Fibroblast of skin of left quadriceps (primary cell): Measurements from ENCODE around the gene CCNYL1.
"Not testable (repeated sequence)": the region's sequence is repeated elsewhere in the genome, so short reads cannot be mapped to it uniquely, and the experiment has no call there.

Source experiments
- DNase-seq, 2 experiments: peaks; one replicate each; pipeline ENCODE4 v3.0.0-alpha.2; 2013; ENCODE audit warnings: low read depth in 2 of 2

Gene CCNYL1

GRCh38 chr2:207710814-207711740 is at the start of gene CCNYL1:
Gene CCNYL1 (plus strand): TSS chr2:207711640. CDS start chr2:207711897, 257 bp downstream.
- DNase-seq, result peak; percentile 98

DNA sequence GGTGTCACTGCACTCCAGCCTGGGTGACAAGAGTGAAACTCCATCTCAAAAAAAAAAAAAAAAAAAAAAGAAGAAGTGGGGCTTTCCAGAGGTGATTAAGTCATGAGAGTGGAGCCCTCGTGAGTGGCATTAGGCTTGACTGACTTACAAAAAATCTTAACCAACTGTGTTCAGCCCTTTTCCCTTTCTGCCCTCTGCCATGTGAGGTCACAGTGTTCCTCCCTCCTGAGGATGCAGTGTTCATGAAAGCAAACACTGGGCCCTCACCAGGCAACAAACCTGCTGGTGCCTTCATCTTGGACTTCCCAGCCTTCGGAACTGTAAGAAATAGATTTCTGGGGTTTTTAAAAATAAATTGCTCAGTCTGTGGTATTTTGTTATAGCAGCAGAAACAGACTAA is 49.2 kb upstream of the CCNYL1 start:
- no peak for DNase-seq

- no peak for DNase-seq
These were observed 47.4 kb upstream of the CCNYL1 start for GRCh38 chr2:207663870-207664545.

- DNase-seq, result no peak
These were observed 40.6 kb upstream of the CCNYL1 start for GRCh38 chr2:207670887-207671286.

DNA sequence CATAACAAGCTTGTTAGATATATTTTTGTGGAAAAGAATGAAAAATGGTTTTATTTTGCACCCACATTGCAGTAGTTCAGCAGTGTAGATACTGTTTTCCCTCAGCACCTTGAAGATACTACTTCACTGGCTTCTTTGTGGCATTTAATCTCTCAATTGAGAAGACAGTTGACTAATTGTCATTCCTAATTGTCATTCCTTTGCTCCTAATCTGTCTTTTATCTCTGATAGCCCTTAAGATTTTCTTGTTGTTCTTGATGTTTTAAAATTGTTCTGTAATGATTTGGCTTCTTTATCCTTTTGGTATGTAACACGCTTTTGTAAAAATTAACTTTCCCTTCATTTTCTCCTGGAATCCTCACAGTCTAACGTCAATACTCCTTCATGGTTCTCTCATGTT is 38.0 kb upstream of the CCNYL1 start:
- no peak for DNase-seq

DNA sequence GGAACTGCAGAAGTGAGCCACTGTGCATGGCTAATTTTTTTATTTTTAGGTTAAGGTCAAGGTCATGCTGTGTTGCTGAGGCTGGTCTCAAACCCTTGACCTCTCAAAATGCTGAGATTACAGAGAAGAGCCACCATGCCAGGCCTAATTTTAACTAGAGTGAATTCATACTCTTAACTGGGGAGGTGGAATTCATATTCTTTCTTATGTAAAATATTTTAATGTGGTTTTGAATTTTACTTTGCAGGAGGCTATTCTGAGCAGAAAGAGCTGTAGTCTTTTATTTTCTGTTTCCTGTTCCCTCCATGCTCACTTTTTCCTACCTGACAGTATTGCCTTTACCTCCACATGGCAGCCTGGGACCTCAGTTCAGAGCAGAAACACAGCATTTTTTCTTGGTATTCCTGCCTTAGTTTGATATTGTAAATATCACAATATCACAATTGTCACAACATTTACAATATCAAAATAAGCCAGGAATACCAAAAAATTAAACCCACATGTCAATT is 37.1 kb upstream of the CCNYL1 start:
- DNase-seq, result no peak

DNA sequence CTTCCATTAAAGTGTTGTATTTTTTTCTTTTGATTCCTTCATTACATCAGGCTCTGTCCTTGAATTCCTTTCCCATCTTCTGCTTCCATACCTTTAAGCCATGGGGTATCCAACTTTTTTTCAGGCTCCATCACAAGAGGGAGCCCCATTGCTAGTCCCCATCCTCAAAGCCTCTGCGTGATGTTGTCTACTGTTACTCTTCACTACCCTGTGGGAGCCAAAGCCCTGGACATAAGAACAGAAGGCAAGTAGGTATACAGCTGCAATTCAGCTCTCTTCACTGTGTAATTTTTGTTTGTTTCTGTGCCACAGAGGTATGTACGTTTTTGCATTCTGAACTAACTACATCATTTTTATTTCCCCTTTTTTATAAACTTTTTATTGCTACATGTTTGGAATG is 36.6 kb upstream of the CCNYL1 start:
- no peak for DNase-seq

GRCh38 chr2:207676827-207677354 is 34.5 kb upstream of the CCNYL1 start:
- peak; percentile 60 to 62 for DNase-seq

GRCh38 chr2:207681431-207681830 is 30.0 kb upstream of the CCNYL1 start:
- no peak for DNase-seq

GRCh38 chr2:207682557-207682956 is 28.9 kb upstream of the CCNYL1 start:
- no peak for DNase-seq

DNA sequence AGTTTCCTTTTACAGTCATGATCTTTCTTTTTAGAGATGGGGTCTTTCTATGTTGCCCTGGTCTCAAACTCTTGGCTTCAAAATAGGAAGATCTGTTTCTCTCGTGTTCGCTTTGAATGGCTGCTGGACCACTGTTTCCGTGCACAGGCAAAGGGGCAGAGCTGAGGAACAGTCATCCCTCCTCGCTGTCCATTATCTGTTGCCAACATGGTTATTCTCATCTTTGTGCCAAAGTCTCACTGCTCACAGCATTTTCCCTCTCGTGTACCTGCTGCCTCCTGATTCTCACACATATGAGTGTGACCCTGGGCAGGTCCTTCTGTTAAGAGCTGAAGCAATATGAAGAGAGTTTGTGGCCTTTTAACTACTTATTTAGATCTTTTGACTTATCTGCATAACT is 28.0 kb upstream of the CCNYL1 start:
- DNase-seq, result no peak

DNA sequence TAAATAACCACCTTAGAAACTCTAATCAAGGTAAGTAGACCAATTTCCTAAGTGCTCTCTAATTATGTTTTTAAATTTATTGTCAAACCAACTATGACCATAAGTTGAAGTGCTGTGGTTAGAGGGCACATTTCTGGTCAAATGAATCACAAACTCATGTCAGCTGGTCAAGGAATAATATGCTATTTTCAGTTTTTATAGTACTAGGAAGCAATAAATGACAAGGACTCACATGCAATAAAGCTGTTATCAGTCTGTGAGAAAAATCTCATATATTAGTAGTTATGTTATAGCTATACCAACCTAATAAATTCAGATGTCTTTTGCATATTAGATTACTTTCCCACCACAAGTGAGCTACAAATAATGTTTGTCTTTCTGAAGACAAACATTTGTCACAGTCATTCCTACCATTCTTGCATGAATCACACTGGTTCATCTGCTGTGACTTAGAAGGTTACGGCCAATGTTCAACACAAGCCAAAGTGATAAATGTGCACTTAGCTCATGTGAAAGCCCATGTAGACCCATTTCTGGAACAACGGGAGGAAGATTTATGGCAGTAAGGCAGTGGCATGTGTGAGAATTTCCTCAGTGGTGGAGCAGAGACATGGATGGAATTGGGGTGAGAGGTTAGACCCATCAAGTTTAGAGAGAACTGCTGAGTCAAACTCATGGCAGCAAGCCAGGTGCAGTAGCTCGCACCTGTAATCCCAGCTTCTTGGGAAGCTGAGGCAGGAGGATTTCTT is 27.4 kb upstream of the CCNYL1 start:
- peak; percentile 61 to 63 for DNase-seq

DNA sequence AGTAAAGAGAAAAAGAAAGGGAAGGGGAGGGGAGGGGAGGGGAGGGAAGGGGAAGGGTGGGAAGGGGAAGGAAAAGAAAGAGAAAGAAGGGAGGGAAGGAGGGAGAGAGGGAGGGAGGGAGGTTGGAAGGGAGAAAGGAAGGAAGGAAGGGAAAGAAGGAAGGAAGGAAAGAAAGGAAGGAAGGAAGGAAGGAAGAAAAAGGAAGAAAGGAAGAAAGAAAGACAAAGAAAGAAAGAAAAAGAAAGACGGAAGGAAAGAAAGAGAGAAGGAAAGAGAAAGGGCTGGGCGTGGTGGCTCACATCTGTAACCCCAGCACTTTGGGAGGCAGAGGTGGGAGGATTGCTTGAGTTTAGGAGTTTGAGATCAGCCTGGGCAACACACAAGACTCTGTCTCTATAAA is 24.6 kb upstream of the CCNYL1 start:
- DNase-seq, result no peak

GRCh38 chr2:207688597-207688996 is 22.8 kb upstream of the CCNYL1 start:
- no peak for DNase-seq

DNA sequence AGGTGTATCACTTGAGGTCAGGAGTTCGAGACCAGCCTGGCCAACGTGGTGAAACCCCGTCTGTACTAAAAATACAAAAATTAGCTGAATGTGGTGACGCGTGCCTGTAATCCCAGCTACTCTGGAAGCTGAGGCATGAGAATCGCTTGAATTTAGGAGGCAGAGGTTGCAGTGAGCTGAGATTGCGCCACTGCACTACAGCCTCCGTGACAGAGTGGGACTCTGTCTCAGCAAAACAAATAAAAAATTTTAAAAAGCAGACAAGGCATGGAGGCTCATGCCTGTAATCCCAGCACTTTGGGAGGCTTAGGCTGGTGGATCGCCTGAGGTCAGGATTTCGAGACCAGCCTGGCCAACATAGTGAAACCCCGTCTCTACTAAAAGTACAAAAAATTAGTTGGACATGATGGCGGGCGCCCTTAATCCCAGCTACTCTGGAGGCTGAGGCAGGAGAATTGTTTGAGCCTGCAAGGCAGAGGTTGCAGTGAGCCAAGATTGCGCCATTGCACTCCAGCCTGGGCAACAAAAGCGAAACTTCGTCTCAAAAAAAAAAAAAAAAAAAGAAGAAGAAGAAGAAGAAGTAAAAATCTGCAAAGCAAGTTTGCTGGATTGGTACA is 20.5 kb upstream of the CCNYL1 start:
- not testable (repeated sequence) for DNase-seq

DNA sequence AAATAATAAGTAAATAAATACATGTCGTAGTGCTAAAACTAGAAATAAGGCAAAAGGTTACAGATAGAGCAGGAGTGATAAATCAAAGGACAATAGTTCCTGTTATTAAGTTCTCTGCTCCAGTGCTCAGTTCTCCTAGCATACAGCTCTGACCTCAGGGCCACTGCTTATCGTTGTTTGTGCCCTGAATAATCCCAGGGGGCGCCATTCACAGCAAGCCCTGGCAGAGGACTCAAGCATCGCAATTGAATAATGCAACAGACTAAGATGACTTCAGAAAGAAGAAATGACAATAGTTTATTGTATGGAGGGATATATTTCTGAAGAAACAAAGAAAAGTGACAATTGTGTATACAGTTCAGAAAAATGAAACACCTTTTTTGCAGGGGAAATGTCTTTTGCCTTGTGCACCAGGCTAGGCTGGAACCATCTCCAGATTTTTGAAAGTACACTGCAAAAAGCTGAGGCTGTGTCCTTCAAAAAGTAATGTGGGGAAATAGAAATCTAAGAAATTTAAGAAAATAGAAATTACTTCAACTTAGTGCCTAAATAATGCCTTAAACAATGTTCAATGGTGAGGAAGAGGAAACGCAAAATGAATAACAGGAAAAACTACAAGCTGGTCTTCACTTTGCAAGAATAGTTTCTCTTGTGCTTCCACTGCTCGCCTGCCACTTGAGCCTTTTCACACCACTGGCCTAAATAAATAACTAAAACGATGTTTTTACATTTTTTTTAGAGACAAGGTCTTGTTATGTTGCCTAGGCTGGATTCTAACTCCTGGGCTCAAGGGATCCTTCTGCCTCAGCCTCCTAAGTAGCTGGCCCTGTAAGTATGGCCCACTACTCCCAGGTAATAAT is 19.0 kb upstream of the CCNYL1 start:
- no peak for DNase-seq

- no peak for DNase-seq
These were observed 17.7 kb upstream of the CCNYL1 start for GRCh38 chr2:207693641-207694249.

DNA sequence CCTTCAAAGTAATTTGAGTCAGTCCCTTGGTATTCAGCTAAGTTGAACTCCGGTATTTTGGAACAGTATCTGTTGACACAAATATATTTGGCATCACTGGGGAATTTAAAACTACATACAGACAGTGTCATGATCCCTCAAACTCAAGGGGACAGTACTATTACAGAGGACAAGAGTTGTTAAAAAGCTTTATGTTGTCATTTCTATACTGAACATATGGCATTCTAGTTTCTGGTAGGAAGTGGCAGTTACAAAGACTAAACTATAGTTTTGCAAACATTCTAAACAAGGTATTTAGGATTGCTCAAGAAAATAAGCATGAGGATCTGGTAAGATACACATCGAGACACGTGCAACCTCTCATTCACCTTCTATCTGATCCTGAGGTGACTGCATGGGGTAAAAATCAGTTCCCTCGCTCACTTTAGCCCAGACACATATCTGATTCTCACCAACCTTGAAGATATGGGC is 16.6 kb upstream of the CCNYL1 start:
- no peak for DNase-seq

DNA sequence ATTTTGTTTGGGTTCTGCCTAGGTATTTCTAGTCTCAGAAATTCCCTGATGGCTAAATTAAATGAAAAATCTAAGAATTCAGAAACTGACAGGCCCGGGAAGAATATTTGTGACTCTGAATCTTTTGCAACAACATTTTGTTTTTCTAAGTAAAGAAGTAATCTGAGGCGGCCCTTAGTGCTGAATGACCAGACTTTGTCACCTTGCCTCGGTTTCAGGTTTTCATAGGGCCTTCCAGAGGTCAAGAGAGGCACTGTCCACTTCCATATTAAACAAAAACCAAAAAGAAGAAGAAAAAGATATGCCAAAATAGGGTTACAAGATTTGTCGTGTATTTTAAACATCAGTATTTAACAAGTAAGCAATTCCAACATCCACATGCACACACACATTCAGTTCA is 16.1 kb upstream of the CCNYL1 start:
- no peak for DNase-seq

DNA sequence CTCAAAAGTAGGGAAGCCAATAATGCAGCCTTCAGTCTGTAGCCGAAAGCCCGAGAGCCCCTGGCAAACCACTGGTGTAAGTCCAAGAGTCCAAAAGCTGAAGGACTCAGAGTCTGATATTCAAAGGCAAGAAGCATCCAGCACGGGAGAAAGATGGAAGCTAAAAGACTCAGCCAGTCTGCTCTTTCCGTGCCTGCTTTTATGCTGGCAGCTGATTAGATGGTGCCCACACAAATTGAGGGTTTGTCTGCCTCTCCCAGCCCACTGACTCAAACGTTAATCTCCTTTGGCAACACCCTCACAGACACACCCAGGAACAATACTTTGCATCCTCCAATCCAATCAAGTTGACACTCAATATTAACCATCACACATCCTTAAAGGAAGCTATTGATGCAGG is 14.5 kb upstream of the CCNYL1 start:
- not testable (repeated sequence) for DNase-seq
